H9 (cell line): ENCODE measurements around the gene MIR17HG. TPM values are rescaled to one million over a fixed set of nuclear protein-coding genes. Genes with fewer than 3 reads are reported as not detected.

Source experiments
- DNase-seq: peaks from one replicate; pipeline ENCODE4 v3.0.0-alpha.2; 2017
- H2AFZ ChIP-seq: one replicate; pipeline ENCODE4 v1.6.1; 2013; ENCODE audit warnings: mild to moderate bottlenecking, low read length, control low read depth, moderate library complexity
- H2AK5ac ChIP-seq: 2 replicates; pipeline ENCODE4 v1.6.1; 2013; ENCODE audit warnings: low read length, control low read depth, mixed read lengths; ENCODE audit not compliant: insufficient read length
- H2BK120ac ChIP-seq: one replicate; pipeline ENCODE4 v1.6.1; 2013; ENCODE audit warnings: low read depth, mild to moderate bottlenecking, low read length, control low read depth, inconsistent platforms; ENCODE audit not compliant: poor library complexity, severe bottlenecking
- H2BK12ac ChIP-seq: 2 replicates; pipeline ENCODE4 v1.6.1; 2013; ENCODE audit warnings: low read length, control low read depth, mixed read lengths, low read depth; ENCODE audit not compliant: insufficient read length
- H2BK15ac ChIP-seq: 2 replicates; pipeline ENCODE4 v1.6.1; 2013; ENCODE audit warnings: low read depth, low read length, control low read depth
- H2BK20ac ChIP-seq: one replicate; pipeline ENCODE4 v1.6.1; 2013; ENCODE audit warnings: low read depth, mild to moderate bottlenecking, low read length, control low read depth, inconsistent platforms; ENCODE audit not compliant: poor library complexity, severe bottlenecking
- H2BK5ac ChIP-seq: 2 replicates; pipeline ENCODE4 v1.6.1; 2013; ENCODE audit warnings: low read length, control low read depth, mixed read lengths; ENCODE audit not compliant: insufficient read length
- H3K14ac ChIP-seq: 2 replicates; pipeline ENCODE4 v1.6.1; 2013; ENCODE audit warnings: low read length, control low read depth; ENCODE audit not compliant: insufficient read depth
- H3K18ac ChIP-seq: 2 replicates; pipeline ENCODE4 v1.6.1; 2013; ENCODE audit warnings: low read depth, mild to moderate bottlenecking, mixed read lengths, low read length, control low read depth; ENCODE audit not compliant: insufficient read length
- H3K23ac ChIP-seq: 2 replicates; pipeline ENCODE4 v1.6.1; 2013; ENCODE audit warnings: low read length, control low read depth, mixed read lengths, low read depth; ENCODE audit not compliant: insufficient read length
- H3K23me2 ChIP-seq: 2 replicates; pipeline ENCODE4 v1.6.1; 2013; ENCODE audit warnings: low read depth, mild to moderate bottlenecking, mixed read lengths, low read length, control low read depth; ENCODE audit not compliant: insufficient read length, poor library complexity, severe bottlenecking
- H3K27ac ChIP-seq: 2 replicates; pipeline ENCODE4 v1.5.1; 2013; ENCODE audit warnings: low read length, control low read depth, mixed read lengths, low read depth; ENCODE audit not compliant: insufficient read length
- H3K27me3 ChIP-seq: 2 replicates; pipeline ENCODE4 v1.6.1; 2013; ENCODE audit warnings: low read length, control low read depth, inconsistent platforms; ENCODE audit not compliant: insufficient read depth
- H3K4ac ChIP-seq: 2 replicates; pipeline ENCODE4 v1.6.1; 2013; ENCODE audit warnings: low read depth, mild to moderate bottlenecking, control low read depth, inconsistent platforms, low read length, moderate library complexity
- H3K4me1 ChIP-seq: 2 replicates; pipeline ENCODE4 v1.6.1; 2013; ENCODE audit warnings: low read length, control low read depth, inconsistent platforms; ENCODE audit not compliant: insufficient read depth
- H3K4me2 ChIP-seq: 2 replicates; pipeline ENCODE4 v1.6.1; 2013; ENCODE audit warnings: low read length, control low read depth, mixed read lengths; ENCODE audit not compliant: insufficient read length, insufficient read depth
- H3K56ac ChIP-seq: 2 replicates; pipeline ENCODE4 v1.6.1; 2013; ENCODE audit warnings: low read depth, mild to moderate bottlenecking, mixed read lengths, low read length, control low read depth; ENCODE audit not compliant: insufficient read length
- H3K79me1 ChIP-seq: 2 replicates; pipeline ENCODE4 v1.6.1; 2013; ENCODE audit warnings: low read depth, mild to moderate bottlenecking, moderate library complexity, low read length, control low read depth, inconsistent platforms; ENCODE audit not compliant: insufficient read depth, poor library complexity, severe bottlenecking
- H3K79me2 ChIP-seq: 2 replicates; pipeline ENCODE4 v1.6.1; 2013; ENCODE audit warnings: low read length, control low read depth, inconsistent platforms; ENCODE audit not compliant: insufficient read depth
- H3K9ac ChIP-seq: 2 replicates; pipeline ENCODE4 v1.6.1; 2013; ENCODE audit warnings: low read length, control low read depth, mixed read lengths; ENCODE audit not compliant: insufficient read length; ENCODE audit errors: extremely low read depth
- H3K9me3 ChIP-seq: one replicate; pipeline ENCODE4 v1.6.1; 2013; ENCODE audit warnings: low read depth, low read length, inconsistent platforms; ENCODE audit not compliant: control insufficient read depth
- H3T11ph ChIP-seq: one replicate; pipeline ENCODE4 v1.6.1; 2013; ENCODE audit warnings: mild to moderate bottlenecking, low read length, control low read depth, inconsistent platforms
- H4K20me1 ChIP-seq: one replicate; pipeline ENCODE4 v1.6.1; 2013; ENCODE audit not compliant: control insufficient read depth, insufficient read length, insufficient read depth
- H4K5ac ChIP-seq: 2 replicates; pipeline ENCODE4 v1.6.1; 2013; ENCODE audit warnings: low read depth, mild to moderate bottlenecking, mixed read lengths, low read length, control low read depth; ENCODE audit not compliant: insufficient read length
- H4K8ac ChIP-seq: replicated peaks from 2 replicates; pipeline ENCODE4 v1.6.1; 2013; ENCODE audit warnings: low read length, control low read depth, mixed read lengths, low read depth; ENCODE audit not compliant: insufficient read length
- H4K91ac ChIP-seq: 2 replicates; pipeline ENCODE4 v1.6.1; 2013; ENCODE audit warnings: low read depth, mild to moderate bottlenecking, moderate library complexity, mixed read lengths, low read length, control low read depth; ENCODE audit not compliant: insufficient read length
- H3K27ac Mint-ChIP-seq, 3 experiments: 2 replicates in 2 of 3; 3 replicates in 1 of 3; pipeline ENCODE4 v1.8.0; 2020 to 2021; ENCODE audit warnings: mixed read lengths in 3 of 3, mild to moderate bottlenecking in 1 of 3, moderate library complexity in 1 of 3
- H3K27me3 Mint-ChIP-seq: 2 replicates; pipeline ENCODE4 v1.8.0; 2021; ENCODE audit warnings: low read depth, mild to moderate bottlenecking, moderate library complexity, mixed read lengths
- H3K36me3 Mint-ChIP-seq, 3 experiments: 2 replicates in 2 of 3; 3 replicates in 1 of 3; pipeline ENCODE4 v1.8.0; 2020 to 2021; ENCODE audit warnings: low read depth in 3 of 3, mixed read lengths in 3 of 3; ENCODE audit not compliant: insufficient read depth in 1 of 3
- H3K4me1 Mint-ChIP-seq, 2 experiments: 2 replicates each; pipeline ENCODE4 v1.8.0; 2020; ENCODE audit warnings: mixed read lengths in 2 of 2
- H3K4me3 Mint-ChIP-seq, 2 experiments: 2 replicates in 1 of 2; 3 replicates in 1 of 2; pipeline ENCODE4 v1.8.0; 2020 to 2021; ENCODE audit warnings: mild to moderate bottlenecking in 2 of 2, mixed read lengths in 2 of 2, moderate library complexity in 1 of 2
- H3K9me3 Mint-ChIP-seq, 2 experiments: 2 replicates in 1 of 2; 3 replicates in 1 of 2; pipeline ENCODE4 v1.8.0; 2020; ENCODE audit warnings: mild to moderate bottlenecking in 2 of 2, mixed read lengths in 2 of 2, moderate library complexity in 1 of 2
- CTCF ChIP-seq: fragments of 200-600 bp; sonication (generic); conservative IDR thresholded peaks from 3 replicates; pipeline ENCODE4 v1.8.0; 2021; ENCODE audit warnings: antibody characterized with exemption, mild to moderate bottlenecking
- WGBS: extraction: QIAGEN DNeasy Blood & Tissue Kit; methylation state at CpG from one replicate; pipeline ENCODE4 v1.1.7; 2013; ENCODE audit warnings: missing lambda C conversion rate, low lambda C conversion rate, mixed read lengths; ENCODE audit not compliant: insufficient read length; ENCODE audit errors: extremely low coverage; 5-methylcytosine and 5-hydroxymethylcytosine counted together
- total RNA-seq: library from RNA; stranded (reverse); gene quantifications from 2 replicates; pipeline ENCODE4 v1.2.1, GENCODE V29; 2021

Gene MIR17HG
- total RNA-seq, 1 experiment from 2014 or later, result 38.7 TPM

DNA sequence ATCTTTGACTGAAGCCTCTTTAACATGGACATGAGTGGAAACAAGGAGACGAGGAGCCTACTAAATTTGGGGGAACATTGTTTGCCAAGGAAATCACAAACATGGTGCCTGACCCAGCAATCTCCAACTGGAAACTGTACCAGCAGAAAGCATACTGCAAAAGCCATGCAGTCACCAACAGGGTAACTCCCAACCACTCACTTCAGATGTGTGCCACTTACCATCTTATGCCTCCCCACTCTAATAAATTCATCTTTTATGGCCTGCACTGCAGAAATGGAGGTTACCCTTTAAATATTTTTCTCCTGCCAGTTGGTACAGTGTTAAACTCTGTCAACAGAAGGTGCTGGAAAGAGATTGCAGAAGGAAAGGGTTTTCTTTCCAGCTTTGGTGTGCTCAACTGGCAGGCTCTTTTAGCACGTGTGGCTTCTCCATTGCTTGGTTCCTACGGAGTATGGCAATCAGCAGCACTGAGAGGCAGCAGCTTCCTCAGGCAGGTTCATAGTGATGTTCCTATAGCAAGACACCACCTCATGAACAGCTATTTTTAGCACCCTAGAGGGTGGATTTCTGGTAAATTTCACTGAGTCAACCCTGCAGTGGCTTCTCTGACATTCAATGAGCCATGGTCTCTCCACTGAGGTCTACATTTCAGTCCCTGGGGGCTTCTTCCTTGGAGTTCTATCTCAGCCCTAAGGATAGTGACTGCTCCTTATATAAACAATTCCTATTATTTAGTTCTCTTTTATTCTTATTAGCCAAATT is 21.4 kb downstream of the MIR17HG start:
- Histone ChIP-seq H4K91ac (no peak overlapping the region), H3K27me3 (no peaks in the 10 kb centered on the region), H3K4me2 (no peak overlapping the region), H4K8ac (no peak overlapping the region), H2BK15ac (no peak overlapping the region), H3K4me1 (no peaks in the 10 kb centered on the region), H4K5ac (no peak overlapping the region), H3K56ac (no peak overlapping the region), H3K27ac (no peak overlapping the region), H2AK5ac (no peak overlapping the region), H2BK5ac (no peak overlapping the region), H3T11ph (no peak overlapping the region), H2BK120ac (no peak overlapping the region), H3K9me3 (no peaks in the 10 kb centered on the region), H3K14ac (no peak overlapping the region), H4K20me1 (no peaks in the 10 kb centered on the region), H3K79me1 (no peaks in the 10 kb centered on the region), H3K18ac (no peak overlapping the region), H3K9ac (no peak overlapping the region), H2BK12ac (no peak overlapping the region), H2AFZ (no peak overlapping the region), H3K4ac (no peak overlapping the region), H3K23me2 (no peaks in the 10 kb centered on the region), H2BK20ac (no peak overlapping the region), H3K79me2 (no peaks in the 10 kb centered on the region), H3K23ac (no peak overlapping the region)
- H3K4me3 Mint-ChIP-seq, result no peak overlapping the region
- TF ChIP-seq CTCF, result no peak
- no peak overlapping the region; a peak in 1 of 7 replicates for H3K27ac Mint-ChIP-seq
- H3K36me3 Mint-ChIP-seq, result no peaks in the 10 kb centered on the region
- H3K4me1 Mint-ChIP-seq, result peaks cover 3 to 5% of the 10 kb centered on the region in 2 experiments; a peak in 2 of 4 replicates
- no peaks in the 10 kb centered on the region for H3K27me3 Mint-ChIP-seq
- DNase-seq, result no peak
- H3K9me3 Mint-ChIP-seq, result no peaks in the 10 kb centered on the region; a peak in 1 of 5 replicates
- WGBS, result no CpG with 5 or more reads among the region's 3 CpGs
